HG03520 (cell line): ENCODE results near the gene BBLN.

Experiments used
- ATAC-seq: cut with Tn5 transposase; IDR thresholded peaks from one replicate; pipeline ENCODE4 v1.9.1; 2021; ENCODE audit warnings: mild to moderate bottlenecking, moderate library complexity; ENCODE audit not compliant: unreplicated experiment

The BBLN gene

GRCh38 chr9:128211186-128211980 is 51.3 kb downstream of the BBLN start:
- ATAC-seq: no peak

GRCh38 chr9:128211981-128212281 is 51.9 kb downstream of the BBLN start:
- no peak for ATAC-seq
